Neural progenitor cell (in vitro differentiated cells): ENCODE data around the gene PSMG4. TPM values are rescaled to one million over a fixed set of nuclear protein-coding genes. Genes with fewer than 3 reads are reported as not detected.

Source experiments
- DNase-seq: peaks from one replicate; pipeline ENCODE4 v3.0.0-alpha.2; 2016; ENCODE audit warnings: low spot score
- H2AFZ ChIP-seq: fragments of 200-600 bp; sonication (generic); replicated peaks from 2 replicates; pipeline ENCODE4 v1.6.1; 2016; ENCODE audit warnings: antibody characterized with exemption
- H3F3A ChIP-seq: fragments of 200-600 bp; sonication (generic); 2 replicates; pipeline ENCODE4 v1.6.1; 2016; ENCODE audit warnings: antibody characterized with exemption, low read depth
- H3K27ac ChIP-seq: fragments of 200-600 bp; sonication (generic); 2 replicates; pipeline ENCODE4 v1.5.1; 2016; ENCODE audit warnings: mild to moderate bottlenecking
- H3K27me3 ChIP-seq: fragments of 200-600 bp; sonication (generic); 2 replicates; pipeline ENCODE4 v1.6.1; 2016; ENCODE audit warnings: mild to moderate bottlenecking, moderate library complexity
- H3K36me3 ChIP-seq: fragments of 200-600 bp; sonication (generic); 2 replicates; pipeline ENCODE4 v1.5.1; 2016
- H3K4me1 ChIP-seq: fragments of 200-600 bp; sonication (generic); 2 replicates; pipeline ENCODE4 v1.6.1; 2016; ENCODE audit warnings: mixed run types
- H3K4me2 ChIP-seq: fragments of 200-600 bp; sonication (generic); 2 replicates; pipeline ENCODE4 v1.6.1; 2016
- H3K4me3 ChIP-seq: fragments of 200-600 bp; sonication (generic); 2 replicates; pipeline ENCODE4 v1.5.1; 2016
- H3K79me2 ChIP-seq: fragments of 200-600 bp; sonication (generic); 2 replicates; pipeline ENCODE4 v1.6.1; 2016; ENCODE audit warnings: low read depth
- H3K9ac ChIP-seq: fragments of 200-600 bp; sonication (generic); 2 replicates; pipeline ENCODE4 v1.6.1; 2016
- H3K9me3 ChIP-seq: fragments of 200-600 bp; sonication (generic); 2 replicates; pipeline ENCODE4 v1.5.1; 2016; ENCODE audit warnings: low read depth
- H4K20me1 ChIP-seq: fragments of 200-600 bp; sonication (generic); 2 replicates; pipeline ENCODE4 v1.6.1; 2016; ENCODE audit warnings: low read depth
- H3K27ac Mint-ChIP-seq: 3 replicates; pipeline ENCODE4 v1.8.0; 2021; ENCODE audit warnings: mixed read lengths
- H3K27me3 Mint-ChIP-seq: 2 replicates; pipeline ENCODE4 v1.8.0; 2022; ENCODE audit warnings: low read depth, mild to moderate bottlenecking, inconsistent platforms, moderate library complexity, mixed read lengths; ENCODE audit not compliant: insufficient read depth
- H3K36me3 Mint-ChIP-seq: 3 replicates; pipeline ENCODE4 v1.8.0; 2021; ENCODE audit warnings: mixed read lengths
- H3K4me1 Mint-ChIP-seq: 3 replicates; pipeline ENCODE4 v1.8.0; 2021; ENCODE audit warnings: mixed read lengths
- H3K4me3 Mint-ChIP-seq: 3 replicates; pipeline ENCODE4 v1.8.0; 2021; ENCODE audit warnings: mild to moderate bottlenecking, moderate library complexity, mixed read lengths
- H3K9me3 Mint-ChIP-seq: 3 replicates; pipeline ENCODE4 v1.8.0; 2020; ENCODE audit warnings: mixed read lengths
- EZH2 ChIP-seq: fragments of 200-600 bp; sonication (generic); IDR thresholded peaks from 2 replicates; pipeline ENCODE4 v1.6.1; 2017; ENCODE audit warnings: antibody characterized with exemption, mild to moderate bottlenecking, moderate library complexity
- EZH2phosphoT487 ChIP-seq: fragments of 200-600 bp; sonication (generic); IDR thresholded peaks from 2 replicates; pipeline ENCODE4 v1.6.1; 2017; ENCODE audit warnings: antibody characterized with exemption
- total RNA-seq: library from RNA; depleted of rRNA; stranded (reverse); fragments of >200 nt; gene quantifications from 2 replicates; pipeline ENCODE4 v1.2.3, GENCODE V29; 2015; ENCODE audit warnings: low replicate concordance
- TF ChIP-seq, protein P1 (sequence below): fragments of 200-600 bp; sonication (generic); IDR thresholded peaks from 2 replicates; pipeline ENCODE4 v1.5.1; 2017; ENCODE audit warnings: antibody characterized with exemption, mild to moderate bottlenecking

Gene PSMG4, protein sequence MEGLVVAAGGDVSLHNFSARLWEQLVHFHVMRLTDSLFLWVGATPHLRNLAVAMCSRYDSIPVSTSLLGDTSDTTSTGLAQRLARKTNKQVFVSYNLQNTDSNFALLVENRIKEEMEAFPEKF
- 15.2 and 25.3 TPM in 2 replicates for total RNA-seq

DNA sequence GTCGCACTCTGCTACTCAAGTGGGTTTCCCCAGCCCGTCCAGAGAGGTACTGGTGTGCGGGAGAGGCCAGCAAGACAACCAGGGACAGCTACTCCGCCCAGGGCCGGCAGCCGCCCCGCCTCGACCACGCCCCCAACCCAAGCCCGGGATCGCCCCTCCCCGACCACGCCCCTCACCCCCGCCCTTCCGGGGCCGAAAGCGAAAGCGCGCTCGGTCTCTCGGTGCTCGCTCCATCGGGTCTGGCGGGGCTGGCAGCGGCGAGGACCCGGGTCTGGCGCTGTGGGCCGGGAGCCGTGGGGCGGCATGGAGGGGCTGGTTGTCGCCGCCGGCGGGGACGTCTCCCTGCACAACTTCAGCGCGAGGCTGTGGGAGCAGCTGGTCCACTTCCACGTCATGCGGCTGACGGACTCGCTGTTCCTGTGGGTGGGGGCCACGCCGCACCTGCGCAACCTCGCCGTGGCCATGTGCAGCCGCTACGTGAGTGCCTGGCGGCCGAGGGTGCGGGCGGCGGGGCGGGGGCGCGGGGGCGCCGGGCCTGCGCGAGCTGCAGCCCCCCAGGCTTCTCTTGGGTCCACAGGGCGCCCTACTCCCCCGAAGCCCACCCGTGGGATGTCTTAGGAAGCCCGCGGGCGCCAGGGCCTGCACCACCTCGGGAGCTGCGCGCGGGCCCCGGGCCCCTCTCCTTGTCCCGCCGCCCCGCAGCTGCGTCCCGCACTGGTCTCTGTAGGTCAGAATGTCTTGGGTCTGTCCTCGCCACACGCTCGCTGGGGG is at the start of gene PSMG4:
PSMG4 (plus strand) TSS at position 228 of the 771 bp plus-strand sequence; CDS start at position 304, 76 bp downstream.
- Histone ChIP-seq H3K4me3 (peak within 1 kb of the TSS; percentile 65), H3K36me3 (no peaks in the 10 kb centered on the region), H3K9me3 (no peaks in the 10 kb centered on the region), H3K4me1 (peaks cover 12% of the 10 kb centered on the region), H2AFZ (peak within 1 kb of the TSS; percentile 53), H3F3A (no peaks in the 10 kb centered on the region), H3K27me3 (peaks cover 14% of the 10 kb centered on the region), H3K9ac (no peak within 1 kb of the TSS), H3K79me2 (peaks cover 50% of the 10 kb centered on the region), H3K4me2 (peak within 1 kb of the TSS; percentile 82), H4K20me1 (peaks cover 43% of the 10 kb centered on the region), H3K27ac (no peak within 1 kb of the TSS)
- peak within 1 kb of the TSS; percentile 25 for H3K27ac Mint-ChIP-seq
- H3K9me3 Mint-ChIP-seq = peaks cover 5% of the 10 kb centered on the region
- DNase-seq = peak; percentile 95
- peak within 1 kb of the TSS; percentile 94 for H3K4me3 Mint-ChIP-seq
- peaks cover 15% of the 10 kb centered on the region for H3K36me3 Mint-ChIP-seq
- peaks cover 8% of the 10 kb centered on the region for H3K27me3 Mint-ChIP-seq
- peaks cover 36% of the 10 kb centered on the region for H3K4me1 Mint-ChIP-seq
- TF ChIP-seq EZH2 (no peak), EZH2phosphoT487 (no peak)
- TF ChIP-seq, protein P1, sequence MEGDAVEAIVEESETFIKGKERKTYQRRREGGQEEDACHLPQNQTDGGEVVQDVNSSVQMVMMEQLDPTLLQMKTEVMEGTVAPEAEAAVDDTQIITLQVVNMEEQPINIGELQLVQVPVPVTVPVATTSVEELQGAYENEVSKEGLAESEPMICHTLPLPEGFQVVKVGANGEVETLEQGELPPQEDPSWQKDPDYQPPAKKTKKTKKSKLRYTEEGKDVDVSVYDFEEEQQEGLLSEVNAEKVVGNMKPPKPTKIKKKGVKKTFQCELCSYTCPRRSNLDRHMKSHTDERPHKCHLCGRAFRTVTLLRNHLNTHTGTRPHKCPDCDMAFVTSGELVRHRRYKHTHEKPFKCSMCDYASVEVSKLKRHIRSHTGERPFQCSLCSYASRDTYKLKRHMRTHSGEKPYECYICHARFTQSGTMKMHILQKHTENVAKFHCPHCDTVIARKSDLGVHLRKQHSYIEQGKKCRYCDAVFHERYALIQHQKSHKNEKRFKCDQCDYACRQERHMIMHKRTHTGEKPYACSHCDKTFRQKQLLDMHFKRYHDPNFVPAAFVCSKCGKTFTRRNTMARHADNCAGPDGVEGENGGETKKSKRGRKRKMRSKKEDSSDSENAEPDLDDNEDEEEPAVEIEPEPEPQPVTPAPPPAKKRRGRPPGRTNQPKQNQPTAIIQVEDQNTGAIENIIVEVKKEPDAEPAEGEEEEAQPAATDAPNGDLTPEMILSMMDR = no peak

DNA sequence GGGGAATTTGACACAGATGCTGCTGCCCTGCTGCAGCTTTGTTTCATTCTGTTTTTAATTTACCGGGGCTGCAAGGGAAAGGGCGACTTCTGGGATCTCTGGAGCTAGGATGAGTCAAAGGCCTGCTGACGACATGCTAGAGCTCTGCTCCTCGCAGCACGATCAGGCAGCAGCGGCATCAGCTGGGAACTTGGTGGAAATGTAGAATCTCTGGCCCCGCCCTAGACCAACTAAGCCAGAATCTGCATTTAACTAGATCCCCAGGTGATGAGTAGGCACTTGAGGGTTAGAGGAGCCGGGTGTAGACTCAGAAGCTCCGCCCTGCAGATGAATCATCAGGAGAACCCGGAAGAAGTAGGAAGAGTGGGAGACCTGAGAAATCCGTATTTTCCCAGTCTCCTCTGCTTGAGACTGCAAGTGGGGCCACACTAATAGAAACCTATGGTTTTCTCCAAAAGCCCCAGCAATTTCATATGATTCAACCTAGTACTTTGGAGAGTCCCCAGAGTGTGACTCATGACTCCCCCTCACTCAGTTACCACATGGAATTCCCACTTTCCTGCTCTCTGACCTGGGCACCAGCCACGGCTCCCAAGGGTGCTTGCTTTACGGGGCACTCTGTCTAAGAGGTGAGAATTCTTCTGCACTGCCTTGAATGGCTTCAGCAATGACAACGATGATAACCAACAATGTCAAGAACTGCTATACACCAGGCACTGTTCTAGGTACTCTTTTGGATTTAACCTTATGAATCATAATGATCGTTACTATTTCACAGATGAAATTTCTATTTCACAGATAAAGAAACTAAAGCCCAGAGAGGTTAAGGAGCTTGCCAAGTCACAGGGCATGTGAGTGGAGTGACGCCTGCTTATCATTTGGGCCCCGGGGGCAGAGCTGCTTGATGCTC is 49.4 kb upstream of the PSMG4 start:
- DNase-seq = peak; percentile 62
- Histone ChIP-seq H3K4me2 (peak overlapping the region; percentile 28), H3K27me3 (no peaks in the 10 kb centered on the region), H3K9me3 (no peaks in the 10 kb centered on the region), H3K4me1 (peaks cover 17% of the 10 kb centered on the region), H2AFZ (peak overlapping the region; percentile 73), H3K4me3 (no peak overlapping the region), H3F3A (peaks cover 26% of the 10 kb centered on the region), H3K27ac (no peak overlapping the region), H3K36me3 (no peaks in the 10 kb centered on the region), H3K9ac (no peak overlapping the region), H3K79me2 (no peaks in the 10 kb centered on the region), H4K20me1 (no peaks in the 10 kb centered on the region)
- Mint-ChIP-seq H3K27ac (peak overlapping the region; percentile 15), H3K27me3 (peaks cover 3% of the 10 kb centered on the region), H3K36me3 (peaks cover under 1% of the 10 kb centered on the region), H3K4me1 (peaks cover 31% of the 10 kb centered on the region), H3K4me3 (peak overlapping the region; percentile 2), H3K9me3 (peaks cover 7% of the 10 kb centered on the region)
- TF ChIP-seq EZH2phosphoT487 (no peak), EZH2 (no peak)
- TF ChIP-seq, protein P1 = no peak

DNA sequence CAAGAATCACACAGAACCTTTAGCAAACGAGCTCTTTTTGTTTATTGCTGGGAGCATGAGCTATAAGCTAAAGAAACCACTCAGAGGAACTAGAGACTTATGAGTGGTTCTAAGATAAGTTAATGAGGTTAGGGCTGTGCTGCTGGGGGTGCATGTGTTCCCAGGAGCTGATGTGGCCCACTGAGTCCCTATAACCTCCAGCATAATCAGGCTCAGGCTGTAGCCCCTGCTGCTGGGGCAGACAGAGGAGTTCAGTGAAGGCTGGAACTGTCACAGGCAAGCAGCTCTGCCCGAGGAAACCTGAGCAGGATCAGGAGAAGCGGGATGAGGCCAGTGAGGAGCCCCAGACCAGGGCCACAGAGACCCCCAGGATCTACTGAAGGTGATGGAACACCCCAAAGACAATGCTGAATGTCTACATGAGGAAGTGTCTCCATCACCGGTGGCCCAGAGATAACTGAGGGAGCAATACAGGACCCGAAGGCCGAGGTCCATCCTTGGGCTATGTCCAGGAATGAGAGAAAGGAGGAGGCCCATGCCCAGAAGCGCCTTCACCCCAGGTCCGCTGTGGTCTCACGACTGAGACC is 48.6 kb upstream of the PSMG4 start:
- Histone ChIP-seq H3K27ac (no peak overlapping the region), H3F3A (peaks cover 26% of the 10 kb centered on the region), H4K20me1 (no peaks in the 10 kb centered on the region), H3K79me2 (no peaks in the 10 kb centered on the region), H3K27me3 (no peaks in the 10 kb centered on the region), H2AFZ (no peak overlapping the region), H3K9ac (no peak overlapping the region), H3K4me1 (peaks cover 17% of the 10 kb centered on the region), H3K36me3 (no peaks in the 10 kb centered on the region), H3K4me3 (no peak overlapping the region), H3K4me2 (no peak overlapping the region), H3K9me3 (no peaks in the 10 kb centered on the region)
- TF ChIP-seq EZH2phosphoT487 = no peak
- no peak for TF ChIP-seq EZH2
- TF ChIP-seq, protein P1 = no peak
- H3K9me3 Mint-ChIP-seq = peaks cover 2% of the 10 kb centered on the region
- DNase-seq = no peak
- H3K4me3 Mint-ChIP-seq = no peak overlapping the region
- H3K27ac Mint-ChIP-seq = no peak overlapping the region
- H3K27me3 Mint-ChIP-seq = peaks cover 3% of the 10 kb centered on the region
- no peaks in the 10 kb centered on the region for H3K36me3 Mint-ChIP-seq
- H3K4me1 Mint-ChIP-seq = peaks cover 31% of the 10 kb centered on the region
